GM18498 (cell line): ENCODE data around the gene AKR1C1.
"Not testable (repeated sequence)": the region's sequence is repeated elsewhere in the genome, so short reads cannot be mapped to it uniquely, and the experiment has no call there.

ENCODE experiments used
- ATAC-seq: cut with Tn5 transposase; IDR thresholded peaks from one replicate; pipeline ENCODE4 v1.9.1; 2021; ENCODE audit warnings: mild to moderate bottlenecking, moderate library complexity; ENCODE audit not compliant: unreplicated experiment

AKR1C1 gene

DNA sequence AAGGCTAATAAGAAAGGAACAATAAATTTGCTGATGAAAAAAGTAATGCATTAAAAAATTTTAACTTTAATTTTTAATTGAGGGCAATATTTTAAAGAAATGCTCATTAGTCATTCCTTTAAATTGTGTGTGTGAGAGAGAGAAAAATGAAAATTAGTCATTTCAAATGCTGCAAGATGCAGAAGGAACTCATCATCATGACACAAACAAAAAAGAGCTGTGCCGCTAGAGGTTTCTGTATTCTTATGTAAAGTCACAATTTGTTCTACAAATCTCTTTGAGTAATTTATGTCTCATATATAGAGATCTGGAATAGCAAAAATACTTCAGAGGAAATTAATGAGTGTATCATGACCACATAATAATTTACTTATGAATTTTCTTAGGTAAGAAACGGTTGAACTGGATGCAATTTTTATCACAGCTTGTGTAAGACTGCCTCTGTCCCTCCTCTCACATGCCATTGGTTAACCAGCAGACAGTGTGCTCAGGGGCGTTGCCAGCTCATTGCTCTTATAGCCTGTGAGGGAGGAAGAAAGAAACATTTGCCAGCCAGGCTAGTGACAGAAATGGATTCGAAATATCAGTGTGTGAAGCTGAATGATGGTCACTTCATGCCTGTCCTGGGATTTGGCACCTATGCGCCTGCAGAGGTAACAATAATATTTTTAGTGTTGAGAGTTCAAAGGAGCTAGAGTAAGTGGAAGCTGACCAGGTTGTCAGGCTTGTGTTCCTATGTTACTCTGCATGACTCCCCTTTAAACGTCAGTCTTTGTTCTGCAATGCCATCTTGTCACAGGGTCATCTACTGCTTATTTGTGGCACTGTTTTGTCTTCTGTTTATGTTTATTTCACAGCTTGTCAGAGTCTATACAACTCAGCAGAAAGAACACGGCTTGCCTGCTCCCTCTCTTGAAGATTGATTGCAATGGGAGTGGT is at the start of gene AKR1C1:
Gene AKR1C1 (plus strand): TSS at position 540 of the 939 bp plus-strand sequence. CDS start 30 bp downstream, at position 570.
- not testable (repeated sequence) for ATAC-seq

DNA sequence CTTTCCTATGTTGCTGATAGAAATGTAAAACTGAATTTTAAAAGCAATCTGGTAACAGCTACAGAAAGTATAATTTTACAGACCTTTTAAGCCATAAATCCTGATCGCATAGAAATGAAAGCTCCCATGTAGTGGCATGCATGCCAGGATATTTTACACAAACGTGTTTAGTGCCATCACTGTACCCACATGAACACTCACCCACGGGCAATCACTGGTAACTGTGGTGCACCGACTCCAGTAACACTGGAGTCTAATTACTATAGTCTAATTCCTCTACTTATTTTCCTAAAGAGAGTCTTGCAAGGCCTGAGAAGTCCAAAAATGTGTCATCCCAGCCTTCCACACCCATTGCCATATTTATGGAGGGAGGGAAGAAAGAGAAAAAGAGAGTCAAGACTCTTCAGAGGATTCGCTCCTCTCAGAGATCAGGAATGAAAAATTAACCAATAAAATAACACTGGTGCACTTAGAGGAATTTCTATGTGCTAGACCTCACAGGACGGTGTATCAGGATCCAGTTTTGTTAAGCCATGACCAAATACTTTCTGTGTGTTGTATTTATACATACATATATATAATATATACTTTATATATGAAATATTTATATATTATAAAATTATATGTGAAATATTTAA is 48.9 kb upstream of the AKR1C1 start:
- no peak for ATAC-seq

DNA sequence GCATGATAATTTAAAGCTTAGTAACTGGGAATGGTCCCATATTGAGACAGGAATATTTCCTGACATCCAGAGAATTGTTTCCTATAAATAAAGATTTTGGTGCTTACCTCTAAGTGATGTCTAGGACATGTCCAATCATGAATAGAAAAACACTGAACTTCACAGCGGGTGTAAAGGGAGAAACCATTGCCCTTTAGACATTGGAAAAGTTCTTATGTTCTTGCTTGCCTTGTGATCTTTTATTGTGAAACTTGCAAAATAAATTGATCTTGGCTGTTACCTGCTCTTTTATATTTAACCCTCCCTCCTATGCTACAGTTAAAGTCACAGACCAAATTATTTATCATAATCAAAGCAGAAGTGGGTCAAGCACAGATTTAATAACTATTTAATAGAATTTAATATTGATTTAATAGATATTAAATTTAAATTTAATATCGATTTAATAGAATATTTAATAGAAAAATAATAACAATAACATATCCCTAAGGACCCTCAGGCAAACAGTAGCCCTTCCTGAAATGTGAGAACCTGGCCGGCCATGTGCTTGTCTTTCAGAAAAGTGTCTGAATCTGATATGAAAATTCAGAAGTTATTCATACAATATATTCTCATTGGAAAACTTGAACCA is 47.0 kb upstream of the AKR1C1 start:
- no peak for ATAC-seq

DNA sequence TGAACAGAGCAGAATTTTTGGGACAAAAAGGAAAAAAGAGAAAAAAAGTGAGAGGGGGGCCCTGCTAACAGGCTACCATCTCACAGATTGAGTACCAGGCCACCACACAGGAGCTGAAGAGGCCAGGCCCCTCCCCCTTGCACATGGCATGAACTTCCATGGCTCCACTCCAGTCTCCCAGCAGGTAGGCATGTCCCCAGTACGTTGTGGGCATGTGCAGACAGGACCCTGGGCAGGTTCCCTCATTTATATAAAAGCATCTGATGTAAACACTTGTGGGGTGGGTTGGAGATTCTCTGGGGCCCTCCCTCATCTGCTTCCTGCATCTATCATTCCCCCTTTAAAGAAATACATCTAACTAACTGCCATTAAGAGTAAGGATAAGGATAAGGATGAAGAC is 45.0 kb upstream of the AKR1C1 start:
- no peak for ATAC-seq

DNA sequence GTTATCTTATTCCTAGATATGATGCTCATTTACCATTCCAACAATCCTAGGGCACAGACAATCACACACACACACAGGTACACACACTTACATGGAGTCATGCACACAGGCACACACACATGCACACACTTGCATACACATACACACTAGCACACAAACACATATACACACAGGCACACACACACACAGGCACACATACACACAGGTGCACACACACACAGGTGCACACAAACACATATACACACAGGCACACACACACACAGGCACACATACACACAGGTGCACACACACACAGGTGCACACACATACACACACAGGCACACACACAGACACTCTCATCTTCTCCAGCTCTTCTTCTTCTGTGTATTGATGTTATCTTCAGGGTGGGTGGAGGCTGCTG is 38.7 kb upstream of the AKR1C1 start:
- not testable (repeated sequence) for ATAC-seq

DNA sequence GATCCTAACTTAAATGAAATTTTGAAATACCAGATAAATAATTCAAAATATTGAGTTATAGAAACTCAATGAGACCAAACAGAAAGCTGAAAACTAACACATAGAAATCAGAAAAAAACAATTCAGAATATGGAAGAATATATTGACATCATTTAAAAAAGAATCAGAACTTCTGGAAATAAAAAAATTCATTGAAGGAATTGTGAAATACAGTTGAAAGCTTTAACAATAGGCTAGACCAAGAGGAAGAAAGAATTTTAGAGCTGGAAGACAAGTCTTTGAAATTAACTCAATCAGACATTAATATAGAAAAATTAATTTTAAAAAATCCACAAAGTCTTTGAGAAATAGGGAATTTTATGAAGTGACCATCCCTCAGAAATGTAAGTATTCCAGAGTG is 36.8 kb upstream of the AKR1C1 start:
- no peak for ATAC-seq

DNA sequence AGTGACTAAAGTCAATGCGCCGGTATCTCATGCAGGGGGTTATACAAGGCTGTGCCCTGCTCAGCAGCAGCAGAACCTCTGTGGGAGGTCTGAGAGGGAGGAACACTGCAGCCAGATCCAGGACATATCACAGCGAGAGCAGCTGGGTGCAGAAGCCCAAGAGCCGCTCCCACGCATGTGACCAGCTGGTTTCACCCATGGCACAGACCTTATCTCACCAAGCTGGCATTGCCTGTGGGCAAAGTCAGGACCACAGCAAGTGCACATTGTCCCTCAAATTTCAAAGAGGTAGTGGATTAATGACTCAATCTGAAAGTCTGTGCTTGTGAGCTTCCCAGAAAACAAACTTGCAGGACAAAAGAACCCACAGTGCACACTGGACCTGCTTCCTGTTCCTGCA is 31.6 kb upstream of the AKR1C1 start:
- no peak for ATAC-seq

DNA sequence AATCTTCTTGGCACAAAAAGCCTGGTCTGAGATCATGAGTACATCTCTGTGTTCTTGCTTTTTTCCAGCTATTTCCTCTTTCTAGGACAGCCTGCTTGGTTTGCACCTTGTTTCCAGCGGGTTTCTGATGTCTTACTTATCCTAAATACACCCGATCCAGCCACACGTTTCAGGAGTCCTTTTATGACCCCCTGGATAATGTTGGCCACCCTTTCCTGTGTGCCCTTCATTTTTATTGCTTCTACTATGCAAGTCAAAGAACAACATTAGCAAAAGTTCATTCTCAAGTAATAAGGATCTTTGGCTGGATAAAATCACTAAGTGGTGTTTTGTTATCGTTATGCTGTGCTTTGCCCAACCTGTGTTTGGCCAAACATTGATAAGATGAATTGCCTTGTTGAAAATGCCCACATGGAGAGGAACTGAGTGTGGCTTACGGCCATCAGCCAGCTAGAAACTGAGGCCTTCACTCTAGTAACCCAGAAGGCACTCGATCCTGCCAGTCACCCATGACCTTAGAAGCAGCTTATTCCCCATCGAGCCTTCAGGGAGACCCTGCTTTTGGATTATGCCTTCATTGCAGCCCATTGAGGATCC is 28.7 kb upstream of the AKR1C1 start:
- no peak for ATAC-seq

DNA sequence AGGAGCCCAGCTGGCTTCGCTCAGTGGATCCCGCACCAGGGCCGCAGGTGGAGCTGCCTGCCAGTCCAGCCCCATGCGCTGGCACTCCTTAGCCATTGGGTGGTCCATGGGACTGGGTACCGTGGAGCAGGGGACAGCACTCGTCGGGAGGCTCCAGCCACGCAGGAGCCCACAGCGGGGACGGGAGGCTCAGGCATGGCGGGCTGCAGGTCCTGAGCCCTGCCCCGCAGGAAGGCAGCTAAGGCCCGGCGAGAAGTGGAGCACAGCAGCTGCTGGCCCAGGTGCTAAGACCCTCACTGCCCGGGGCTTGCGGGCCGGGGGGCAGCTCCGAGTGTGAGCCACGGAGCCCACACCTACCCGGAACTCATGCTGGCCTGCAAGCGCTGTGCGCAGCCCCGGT is 25.9 kb upstream of the AKR1C1 start:
- no peak for ATAC-seq

DNA sequence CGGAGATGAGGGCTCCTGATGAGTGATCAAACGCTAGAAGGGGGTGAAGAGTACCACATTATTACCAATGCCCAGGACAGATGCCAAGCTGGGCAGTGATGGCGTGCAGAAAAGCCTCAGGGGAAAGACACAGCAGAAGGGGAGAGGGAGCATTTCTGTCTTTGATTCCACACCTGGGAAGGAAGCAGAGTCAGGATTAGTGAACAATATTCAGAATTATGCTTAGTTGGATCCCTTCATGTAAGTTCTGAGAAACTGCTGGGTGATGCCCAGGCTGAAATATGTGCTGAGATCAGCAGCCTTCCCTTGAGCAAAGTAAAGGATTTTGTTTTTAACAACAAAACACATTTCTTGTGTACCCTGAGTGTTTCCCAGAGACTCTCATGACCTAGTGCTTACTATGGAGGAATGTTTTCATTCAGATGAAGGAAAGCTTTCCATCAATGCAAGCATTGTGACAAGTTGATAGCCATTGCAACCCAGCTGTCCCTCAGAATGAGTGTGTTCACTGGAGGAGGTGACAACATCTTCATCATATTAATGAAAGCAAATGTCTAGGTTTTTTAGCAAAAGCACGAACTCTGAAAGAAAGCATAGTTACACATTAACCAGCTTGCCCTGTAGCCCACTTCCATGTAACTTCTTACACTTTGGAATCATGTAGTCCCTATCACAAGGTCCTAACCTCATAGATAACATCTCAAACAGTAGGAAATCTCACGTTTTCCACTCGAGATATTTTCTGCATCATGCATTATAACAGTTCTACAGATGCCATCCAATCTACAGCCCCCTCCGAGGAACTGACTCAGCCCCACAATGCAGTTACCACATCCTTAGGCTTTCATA is 23.8 kb upstream of the AKR1C1 start:
- ATAC-seq: no peak

DNA sequence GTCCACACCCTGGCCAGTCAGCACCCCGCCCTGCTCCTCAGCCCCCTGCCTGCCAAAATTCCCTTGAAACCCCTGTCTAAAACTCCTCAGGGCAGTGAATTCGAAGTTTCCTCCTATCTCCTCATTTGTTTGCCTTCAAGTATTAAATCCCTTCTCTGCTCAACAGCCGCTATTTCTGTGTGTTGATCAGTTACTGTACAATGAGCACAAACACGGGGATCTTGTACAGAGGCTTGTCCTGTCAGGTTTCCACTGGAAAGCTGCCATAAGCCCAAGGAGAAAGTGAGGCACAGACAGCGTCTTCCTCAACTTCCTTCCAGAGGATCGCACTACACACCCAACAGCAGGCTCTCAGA is 23.2 kb upstream of the AKR1C1 start:
- ATAC-seq: not testable (repeated sequence)

DNA sequence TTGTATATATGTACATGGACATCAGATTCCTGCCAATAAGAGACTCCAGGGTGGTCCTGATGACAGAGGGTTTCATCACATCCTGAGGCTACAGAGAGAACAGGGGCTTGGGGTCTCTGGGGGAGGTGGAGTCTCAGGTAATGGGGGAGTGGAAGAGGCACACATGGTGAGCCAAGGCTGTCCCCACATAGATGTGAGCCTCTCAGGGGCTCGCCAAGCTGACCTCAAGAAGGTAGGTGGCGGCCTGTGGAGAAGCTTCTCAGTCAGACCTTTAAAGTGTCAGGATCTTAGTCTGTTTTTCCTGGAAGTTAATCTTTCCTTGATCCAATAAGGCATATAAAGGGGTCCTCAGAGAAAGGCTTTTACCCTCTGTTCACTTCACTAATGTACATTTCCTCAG is 22.3 kb upstream of the AKR1C1 start:
- not testable (repeated sequence) for ATAC-seq

DNA sequence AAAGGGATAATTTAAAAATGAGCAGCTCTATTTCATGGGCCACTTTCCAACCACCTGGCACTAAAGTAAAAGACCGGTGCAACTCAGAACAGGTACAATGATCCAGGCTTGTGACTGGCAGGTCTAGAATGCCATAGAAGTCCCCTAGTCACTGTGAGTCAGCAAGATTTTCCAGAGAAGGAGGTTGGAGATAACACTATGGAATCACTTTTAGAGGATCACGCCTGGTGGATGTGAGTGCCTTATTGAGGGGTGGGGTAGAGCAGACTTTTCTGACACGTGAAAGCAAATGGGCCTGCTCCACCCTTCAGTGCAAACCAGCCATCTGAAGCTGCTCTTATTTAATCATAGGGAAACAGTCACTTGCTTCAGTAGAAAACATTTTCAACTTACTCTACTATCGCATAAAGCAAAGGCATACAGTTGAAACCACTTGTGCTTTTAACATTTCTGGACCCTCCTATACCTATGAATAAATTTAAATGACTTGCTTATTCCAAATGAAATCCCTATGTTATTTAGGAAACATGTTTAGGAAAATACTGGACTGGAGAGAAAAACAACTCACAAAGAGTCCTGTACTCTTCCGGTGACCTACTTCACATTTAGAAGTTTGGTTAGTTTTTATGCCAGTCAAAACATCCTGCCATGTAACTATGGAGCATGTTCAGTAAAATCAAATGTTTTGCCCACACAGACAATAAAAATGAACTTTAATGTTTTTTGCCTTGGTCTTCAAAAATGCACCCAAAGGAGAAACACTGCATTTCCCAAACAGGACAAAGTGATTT is 21.5 kb upstream of the AKR1C1 start:
- no peak for ATAC-seq

DNA sequence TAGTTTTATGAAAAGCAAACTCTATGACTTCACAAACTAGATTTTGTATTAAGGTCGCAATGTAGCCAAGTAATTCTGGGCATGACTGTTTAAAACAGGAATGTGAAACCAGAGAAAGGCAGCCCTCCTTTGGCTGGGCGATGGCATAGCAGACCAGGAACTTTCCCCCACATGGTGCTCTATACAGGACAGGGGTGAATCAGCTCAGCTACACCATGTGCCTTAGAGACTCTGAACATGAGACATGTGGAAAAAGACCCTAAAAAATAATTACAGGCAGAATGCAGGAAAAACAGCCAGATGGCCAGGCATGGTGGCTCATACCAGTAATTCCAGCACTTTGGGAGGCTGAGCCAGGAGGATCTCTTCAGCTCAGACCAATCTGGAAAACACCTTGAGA is 20.3 kb upstream of the AKR1C1 start:
- not testable (repeated sequence) for ATAC-seq

DNA sequence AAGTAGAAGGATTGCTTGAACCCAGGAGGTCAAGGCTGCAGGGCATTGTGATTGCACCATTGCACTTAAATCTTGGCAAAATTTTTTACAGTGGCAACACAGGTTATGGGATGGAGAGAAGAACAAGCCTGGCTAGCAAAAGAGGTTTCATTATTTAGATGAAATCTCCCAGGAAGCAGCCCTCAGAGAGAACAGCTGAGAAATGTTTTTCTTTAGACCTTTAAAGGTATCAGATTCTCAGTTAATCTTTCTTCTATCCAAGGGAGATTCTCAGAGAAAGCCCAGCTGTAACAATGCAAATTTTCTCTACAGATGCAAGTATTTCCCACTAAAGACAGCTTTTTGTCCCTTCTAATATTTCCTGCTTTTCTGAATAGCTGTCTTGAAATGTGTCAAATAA is 19.8 kb upstream of the AKR1C1 start:
- not testable (repeated sequence) for ATAC-seq

DNA sequence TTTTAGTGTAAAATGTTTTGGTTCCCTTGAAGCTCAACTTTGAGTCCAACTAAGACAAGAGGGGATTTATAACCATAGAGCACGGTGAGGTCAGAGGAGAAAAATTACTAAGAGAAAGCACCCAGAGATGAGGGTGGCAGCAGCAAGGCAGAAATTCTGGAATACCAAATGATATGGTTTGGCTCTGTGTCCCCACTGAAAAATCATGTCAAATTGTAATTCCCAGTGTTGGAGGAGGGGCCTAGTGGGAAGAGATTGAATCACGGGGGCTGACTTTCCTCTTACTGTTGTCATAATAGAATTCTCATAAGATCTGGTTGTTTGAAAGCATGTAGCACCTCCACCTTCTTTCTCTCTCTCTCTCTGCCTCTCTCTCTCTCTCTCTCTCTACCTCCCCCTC is 19.4 kb upstream of the AKR1C1 start:
- no peak for ATAC-seq

DNA sequence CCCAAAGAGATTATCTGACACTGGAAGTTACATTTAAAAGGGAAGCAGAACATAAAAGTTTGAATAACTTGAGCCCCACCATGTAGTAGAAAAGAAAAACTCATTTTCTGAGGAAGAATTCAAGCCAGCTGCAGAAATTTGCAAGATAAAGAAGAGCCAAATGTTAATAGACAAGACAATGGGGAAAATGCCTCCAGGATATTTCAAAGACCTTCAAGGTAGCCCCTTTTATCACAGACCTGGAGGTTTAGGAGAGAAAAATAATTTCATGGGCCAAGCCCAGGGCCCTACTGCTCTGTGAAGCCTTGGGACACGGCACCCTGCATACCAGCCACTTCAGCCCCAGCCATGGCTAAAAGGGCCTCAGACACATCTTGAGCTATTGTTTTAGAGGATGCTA is 18.4 kb upstream of the AKR1C1 start:
- no peak for ATAC-seq

DNA sequence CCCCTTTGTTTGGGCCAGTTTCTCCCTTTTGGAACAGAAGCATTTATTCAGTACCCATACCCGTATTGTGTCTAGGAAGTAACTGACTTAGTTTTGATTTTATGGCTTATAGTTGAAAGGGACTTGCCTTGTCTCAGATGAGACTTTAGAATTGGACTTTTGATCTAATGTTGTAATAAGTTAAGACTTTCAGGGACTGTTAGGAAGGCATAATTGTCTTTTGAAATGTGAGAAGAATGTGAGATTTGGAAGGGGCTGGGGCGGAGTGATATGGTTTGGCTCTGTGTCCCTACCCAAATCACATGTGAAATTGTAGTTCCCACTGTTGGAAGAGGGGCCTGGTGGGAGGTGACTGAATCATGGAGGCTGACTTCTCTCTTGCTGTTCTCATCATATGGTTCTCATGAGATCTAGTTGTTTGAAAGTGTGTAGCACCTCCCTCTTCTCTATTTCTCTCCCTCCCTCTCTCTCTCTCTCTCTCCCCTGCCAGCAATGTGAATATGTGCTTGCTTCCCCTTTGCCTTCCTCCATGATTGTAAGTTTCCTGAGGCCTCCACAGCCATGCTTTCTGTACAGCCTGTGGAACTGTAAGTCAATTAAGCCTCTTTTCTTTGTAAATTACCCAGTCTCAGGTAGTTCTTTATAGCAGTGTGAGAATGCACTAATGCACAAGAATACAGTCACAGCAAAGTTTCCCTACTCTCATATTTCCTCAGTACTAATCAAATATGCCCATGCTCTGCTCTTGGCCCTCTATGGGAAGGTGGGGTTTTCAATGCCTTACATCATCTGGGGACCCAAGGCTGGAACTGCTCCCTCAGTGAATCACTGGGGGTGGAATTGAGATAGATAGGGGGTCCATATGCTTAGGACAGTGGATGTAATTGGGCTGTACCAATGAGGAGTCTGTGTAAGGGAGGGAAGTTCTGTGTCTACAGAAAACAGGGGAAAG is 17.2 kb upstream of the AKR1C1 start:
- ATAC-seq: no peak
